Stomach (tissue), 9 donors: ENCODE results near the gene ARID5A. TPM values are rescaled to one million over a fixed set of nuclear protein-coding genes. Genes with fewer than 3 reads are reported as not detected.

Experiments used
- DNase-seq, 2 donors: peaks; one replicate each; pipeline versions ENCODE4 v3.0.0 to v3.0.0-alpha.2; 2013 to 2019
- H3K27ac ChIP-seq, 5 donors: fragments of 200-600 bp in 4 of 5; sonication (generic) in 4 of 5; one replicate each; pipeline ENCODE4 v1.5.1; 2013 to 2019; ENCODE audit warnings: mild to moderate bottlenecking in 1 of 5, moderate library complexity in 1 of 5
- H3K27me3 ChIP-seq, 3 donors: fragments of 200-600 bp; sonication (generic); one replicate each; pipeline ENCODE4 v1.5.1; 2017 to 2019; ENCODE audit warnings: mixed run types in 1 of 3
- H3K36me3 ChIP-seq, 4 donors: fragments of 200-600 bp; sonication (generic); 1 replicate in 3 of 4; 2 replicates in 1 of 4; pipeline ENCODE4 v1.5.1; 2016 to 2019
- H3K4me1 ChIP-seq, 4 donors: fragments of 200-600 bp; sonication (generic); one replicate each; pipeline ENCODE4 v1.5.1; 2016 to 2019
- H3K4me3 ChIP-seq, 4 donors: fragments of 200-600 bp; sonication (generic) in 3 of 4; one replicate each; pipeline ENCODE4 v1.5.1; 2016 to 2019; ENCODE audit warnings: mild to moderate bottlenecking in 1 of 4
- H3K9me3 ChIP-seq, 4 donors: fragments of 200-600 bp; sonication (generic); one replicate each; pipeline ENCODE4 v1.5.1; 2016 to 2019
- EP300 ChIP-seq: sonication (generic); formaldehyde crosslinking; IDR thresholded peaks from one replicate; pipeline ENCODE4 v1.6.1; 2017; ENCODE audit warnings: antibody characterized with exemption
- POLR2A ChIP-seq, 4 donors: fragments of 450-650 bp; IDR thresholded peaks; one replicate each; pipeline ENCODE4 v1.6.1; 2016; ENCODE audit warnings: antibody characterized with exemption in 4 of 4, control low read depth in 2 of 4, mild to moderate bottlenecking in 1 of 4, moderate library complexity in 1 of 4
- POLR2AphosphoS5 ChIP-seq, 3 donors: sonication (generic); formaldehyde crosslinking; IDR thresholded peaks; one replicate each; pipeline ENCODE4 v1.6.1; 2016; ENCODE audit warnings: antibody characterized with exemption in 3 of 3
- WGBS, 5 donors: extraction: QIAGEN DNeasy Blood & Tissue Kit in 3 of 5; methylation state at CpG; one replicate each; pipeline versions ENCODE4 v1.1.5 to v1.1.7; 2013 to 2018; 5-methylcytosine and 5-hydroxymethylcytosine counted together
- intact Hi-C: fragments of 100-400 bp; cut with DNase I; formaldehyde crosslinking; loops from one replicate; pipeline ENCODE4 v1.15.1; 2023; ENCODE audit warnings: low total_unique reads
- polyA plus RNA-seq, 3 donors: library from polyadenylated mRNA; stranded (reverse); fragments of 200-250 nt; gene quantifications; one replicate each; pipeline ENCODE4 v1.2.3, GENCODE V29; 2013
- total RNA-seq, 5 donors: library from RNA; depleted of rRNA; stranded (reverse); fragments of >200 nt; gene quantifications; one replicate each; pipeline versions ENCODE4 v1.1.0 to v1.2.3, GENCODE V29; 2014 to 2016
- TF ChIP-seq, protein P1 (sequence below), 7 experiments: fragments of 450-650 bp in 4 of 7; fragments of 200-600 bp in 3 of 7; sonication (generic) in 3 of 7; IDR thresholded peaks; one replicate each; pipeline ENCODE4 v1.5.1; 2016 to 2019; ENCODE audit warnings: antibody characterized with exemption in 7 of 7, control low read depth in 2 of 7, mild to moderate bottlenecking in 1 of 7
- donor health status: healthy with polysubstance abuse.
- donor health status: Bipolar disorder and iron deficiency.
- donor health status: healthy.

The ARID5A gene
- total and polyA plus RNA-seq, 8 donors, result 1.2 to 26.8 (median 14.6) TPM

DNA sequence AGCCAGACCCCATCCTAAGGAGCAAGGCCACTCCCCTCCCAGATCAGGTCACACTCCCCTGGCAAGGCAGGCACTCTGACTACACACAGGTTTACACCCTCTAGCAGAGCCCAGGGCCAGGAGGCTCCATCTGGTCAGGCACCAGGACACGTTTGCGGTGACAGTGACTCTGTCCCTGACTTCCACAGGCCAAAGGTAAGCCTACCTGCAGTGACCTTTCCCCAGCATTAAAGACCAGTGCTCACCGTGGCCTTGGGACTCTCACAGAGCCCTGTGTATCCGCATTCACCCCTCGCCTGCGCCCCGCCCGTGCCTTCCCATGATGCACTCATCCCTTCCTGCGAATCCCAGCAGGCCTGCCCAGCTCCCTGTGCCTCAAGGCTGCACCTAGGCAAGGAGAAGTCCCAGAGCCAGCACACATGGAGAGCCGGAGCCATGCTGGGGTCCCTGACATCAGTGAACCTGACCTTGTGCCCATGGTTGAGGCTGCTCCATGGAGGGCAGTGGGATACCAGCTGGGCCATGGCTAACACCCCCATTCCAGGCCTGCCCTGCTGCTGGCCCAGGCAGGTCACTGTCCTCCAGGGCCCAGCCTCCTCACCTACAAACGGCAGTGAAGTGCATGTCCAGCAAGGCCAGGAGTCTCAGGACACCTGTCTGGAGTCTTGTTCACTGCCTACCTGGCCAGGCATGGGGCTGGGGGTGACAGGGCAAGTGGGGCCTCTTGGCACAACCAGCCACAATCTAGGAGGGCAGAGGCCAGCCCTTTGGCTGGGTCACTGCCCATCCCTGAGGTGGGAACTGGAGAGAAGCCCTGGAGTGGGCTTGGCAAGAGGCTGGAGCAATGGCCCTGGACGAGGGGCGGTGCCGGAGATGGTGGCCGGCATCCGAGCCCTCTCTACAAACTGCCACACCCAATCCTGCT lies 34.4 kb upstream of the ARID5A start:
- Histone ChIP-seq H3K27me3 (peaks cover 7 to 54% (median 14%) of the 10 kb centered on the region in 3 donors), H3K9me3 (no peaks in the 10 kb centered on the region), H3K4me3 (no peak overlapping the region), H3K36me3 (no peaks in the 10 kb centered on the region), H3K4me1 (peaks cover 0 to 40% (median 10%) of the 10 kb centered on the region in 4 donors), H3K27ac (no peak overlapping the region)
- TF ChIP-seq POLR2AphosphoS5 (IDR thresholded peaks at IDR 0.05) (no peak), POLR2A (IDR thresholded peaks at IDR 0.05) (no peak), EP300 (no peak)
- TF ChIP-seq, protein P1, sequence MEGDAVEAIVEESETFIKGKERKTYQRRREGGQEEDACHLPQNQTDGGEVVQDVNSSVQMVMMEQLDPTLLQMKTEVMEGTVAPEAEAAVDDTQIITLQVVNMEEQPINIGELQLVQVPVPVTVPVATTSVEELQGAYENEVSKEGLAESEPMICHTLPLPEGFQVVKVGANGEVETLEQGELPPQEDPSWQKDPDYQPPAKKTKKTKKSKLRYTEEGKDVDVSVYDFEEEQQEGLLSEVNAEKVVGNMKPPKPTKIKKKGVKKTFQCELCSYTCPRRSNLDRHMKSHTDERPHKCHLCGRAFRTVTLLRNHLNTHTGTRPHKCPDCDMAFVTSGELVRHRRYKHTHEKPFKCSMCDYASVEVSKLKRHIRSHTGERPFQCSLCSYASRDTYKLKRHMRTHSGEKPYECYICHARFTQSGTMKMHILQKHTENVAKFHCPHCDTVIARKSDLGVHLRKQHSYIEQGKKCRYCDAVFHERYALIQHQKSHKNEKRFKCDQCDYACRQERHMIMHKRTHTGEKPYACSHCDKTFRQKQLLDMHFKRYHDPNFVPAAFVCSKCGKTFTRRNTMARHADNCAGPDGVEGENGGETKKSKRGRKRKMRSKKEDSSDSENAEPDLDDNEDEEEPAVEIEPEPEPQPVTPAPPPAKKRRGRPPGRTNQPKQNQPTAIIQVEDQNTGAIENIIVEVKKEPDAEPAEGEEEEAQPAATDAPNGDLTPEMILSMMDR (IDR thresholded peaks at IDR 0.05), result no peak
- WGBS, 5 donors, result 77 to 93% (median 86%) methylated on average over 6 to 16 of the region's 16 CpGs
- intact Hi-C loops, result no loop called here
- no peak for DNase-seq

DNA sequence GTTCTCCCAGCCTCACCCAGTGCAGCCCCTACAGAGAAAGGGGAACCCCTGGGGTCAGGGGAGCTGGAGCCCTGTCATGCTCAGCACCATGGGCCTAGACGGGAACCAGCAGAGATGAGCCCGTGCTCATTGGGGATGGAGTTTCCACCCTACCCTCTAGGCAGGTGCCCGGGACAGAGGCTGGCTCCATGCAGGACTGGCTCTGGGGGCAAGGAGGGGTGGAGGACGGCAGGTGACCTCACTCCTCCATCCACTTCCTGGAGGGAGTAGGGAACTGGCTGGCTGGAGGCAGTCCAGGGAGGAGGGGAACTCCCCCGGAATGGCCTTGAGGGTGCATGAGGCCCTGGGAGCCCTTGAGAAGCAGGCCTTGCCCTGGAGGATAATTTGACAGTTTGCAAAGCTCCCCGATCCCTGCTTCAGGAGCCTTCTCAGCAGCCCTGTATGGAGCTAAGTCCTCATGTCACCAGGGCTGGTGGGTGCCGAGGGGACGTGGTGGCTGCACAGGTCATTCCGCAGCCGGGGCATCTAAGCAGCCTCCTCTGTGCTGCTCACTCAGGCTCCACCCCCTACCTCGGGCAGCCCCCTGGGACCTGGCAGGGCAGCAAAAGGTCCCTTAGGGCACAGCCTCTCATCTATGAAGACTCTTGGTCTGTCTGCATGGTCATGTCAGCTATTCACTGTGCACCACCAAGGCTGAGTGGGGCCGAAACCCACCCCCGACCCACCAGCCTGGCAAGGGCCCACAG lies 33.5 kb upstream of the ARID5A start:
- intact Hi-C loops, result no loop called here
- Histone ChIP-seq H3K27ac (no peak overlapping the region), H3K9me3 (no peaks in the 10 kb centered on the region), H3K4me3 (no peak overlapping the region), H3K27me3 (peaks cover 7 to 49% (median 14%) of the 10 kb centered on the region in 3 donors), H3K4me1 (peaks cover 5 to 45% (median 17%) of the 10 kb centered on the region in 4 donors), H3K36me3 (no peaks in the 10 kb centered on the region)
- DNase-seq, result peak in 1 of 2 donors; percentile 62
- WGBS, 5 donors, result 67 to 80% (median 75%) methylated on average over 10 to 13 of the region's 13 CpGs
- TF ChIP-seq POLR2AphosphoS5 (IDR thresholded peaks at IDR 0.05) (no peak), EP300 (no peak), POLR2A (IDR thresholded peaks at IDR 0.05) (no peak)
- TF ChIP-seq, protein P1 (IDR thresholded peaks at IDR 0.05), result no peak

GRCh38 chr2:96503637-96504243 lies 32.8 kb upstream of the ARID5A start:
- H3K4me1 ChIP-seq, result peaks cover 10 to 51% (median 24%) of the 10 kb centered on the region in 4 donors
- DNase-seq, result no peak
- no peaks in the 10 kb centered on the region for H3K36me3 ChIP-seq
- H3K9me3 ChIP-seq, result no peaks in the 10 kb centered on the region
- intact Hi-C loops, result no loop called here
- H3K4me3 ChIP-seq, result no peak overlapping the region
- peaks cover 7 to 45% (median 14%) of the 10 kb centered on the region in 3 donors for H3K27me3 ChIP-seq
- H3K27ac ChIP-seq, result no peak overlapping the region
- TF ChIP-seq, protein P1 (IDR thresholded peaks at IDR 0.05), result no peak
- TF ChIP-seq POLR2A (IDR thresholded peaks at IDR 0.05) (no peak), EP300 (no peak), POLR2AphosphoS5 (IDR thresholded peaks at IDR 0.05) (no peak)
- WGBS, 5 donors, result 80 to 88% (median 86%) methylated on average over 5 to 12 of the region's 12 CpGs
